ENCODE measurements around the gene LZTS2.
A peak's percentile ranks its signal among the peaks of the same experiment; 100 is the strongest.

Gene LZTS2

DNA sequence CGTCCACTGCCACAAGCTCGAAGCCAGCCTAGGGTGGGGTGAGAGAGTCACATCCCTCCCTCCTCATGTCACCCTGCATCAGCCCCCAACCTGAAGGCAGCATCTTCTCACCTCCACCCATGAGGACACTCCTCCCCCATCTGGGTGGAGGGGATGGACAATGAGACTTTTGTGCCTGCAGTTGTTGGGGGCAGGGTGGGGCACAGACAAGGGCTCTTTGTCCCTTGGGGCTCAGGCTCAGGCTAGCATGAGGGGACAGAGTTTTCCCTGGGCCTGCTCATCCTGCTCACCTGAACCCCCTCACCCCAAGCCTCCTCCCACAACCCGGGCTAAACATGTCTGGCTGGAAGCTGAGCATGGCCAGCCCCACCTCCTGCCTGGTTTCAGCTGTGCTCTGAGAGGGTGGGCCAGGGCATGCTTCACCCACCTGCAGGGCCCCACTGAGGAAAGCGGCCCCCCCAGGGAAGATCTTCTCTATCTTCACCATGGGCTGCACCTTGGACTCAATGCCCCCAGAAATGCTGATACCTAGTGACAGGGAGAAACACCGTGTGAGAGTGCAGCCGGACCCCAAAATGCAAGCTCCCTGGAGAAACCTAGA, 9.3 kb downstream of the LZTS2 start:
- H3K4me3 ChIP-seq (ENCODE audit: low read depth, low read length) = no peak overlapping the region
- DNase-seq (ENCODE audit: low read depth) = no peak
- TF ChIP-seq, protein P1, sequence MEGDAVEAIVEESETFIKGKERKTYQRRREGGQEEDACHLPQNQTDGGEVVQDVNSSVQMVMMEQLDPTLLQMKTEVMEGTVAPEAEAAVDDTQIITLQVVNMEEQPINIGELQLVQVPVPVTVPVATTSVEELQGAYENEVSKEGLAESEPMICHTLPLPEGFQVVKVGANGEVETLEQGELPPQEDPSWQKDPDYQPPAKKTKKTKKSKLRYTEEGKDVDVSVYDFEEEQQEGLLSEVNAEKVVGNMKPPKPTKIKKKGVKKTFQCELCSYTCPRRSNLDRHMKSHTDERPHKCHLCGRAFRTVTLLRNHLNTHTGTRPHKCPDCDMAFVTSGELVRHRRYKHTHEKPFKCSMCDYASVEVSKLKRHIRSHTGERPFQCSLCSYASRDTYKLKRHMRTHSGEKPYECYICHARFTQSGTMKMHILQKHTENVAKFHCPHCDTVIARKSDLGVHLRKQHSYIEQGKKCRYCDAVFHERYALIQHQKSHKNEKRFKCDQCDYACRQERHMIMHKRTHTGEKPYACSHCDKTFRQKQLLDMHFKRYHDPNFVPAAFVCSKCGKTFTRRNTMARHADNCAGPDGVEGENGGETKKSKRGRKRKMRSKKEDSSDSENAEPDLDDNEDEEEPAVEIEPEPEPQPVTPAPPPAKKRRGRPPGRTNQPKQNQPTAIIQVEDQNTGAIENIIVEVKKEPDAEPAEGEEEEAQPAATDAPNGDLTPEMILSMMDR (IDR thresholded peaks at IDR 0.05; ENCODE audit: control insufficient read depth, extremely low read depth, insufficient read depth) = no peak

DNA sequence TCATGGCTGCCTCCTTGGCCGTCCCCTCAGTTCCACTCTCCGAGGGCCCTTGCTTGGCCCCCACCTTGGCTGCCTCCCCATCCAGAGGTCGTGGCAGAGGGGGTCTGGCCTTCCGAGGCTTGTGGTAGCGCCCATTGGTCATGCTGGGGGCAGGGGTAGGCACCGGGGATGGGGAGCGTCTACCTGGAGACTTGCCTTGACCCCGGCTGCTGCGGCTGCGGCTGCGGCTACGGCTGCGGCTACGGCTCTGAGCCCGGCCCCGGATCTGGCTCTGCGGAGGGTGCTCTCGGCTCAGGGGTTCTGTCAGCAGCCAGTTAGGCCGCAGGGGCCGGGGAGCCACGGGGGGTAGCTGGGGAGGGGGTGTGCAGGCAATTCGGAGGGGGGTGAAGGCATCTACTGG, 10.7 kb downstream of the LZTS2 start:
- no peak overlapping the region for H3K4me3 ChIP-seq (ENCODE audit: low read depth, low read length)
- no peak for DNase-seq (ENCODE audit: low read depth)
- TF ChIP-seq, protein P1 (IDR thresholded peaks at IDR 0.05; ENCODE audit: control insufficient read depth, extremely low read depth, insufficient read depth) = no peak

DNA sequence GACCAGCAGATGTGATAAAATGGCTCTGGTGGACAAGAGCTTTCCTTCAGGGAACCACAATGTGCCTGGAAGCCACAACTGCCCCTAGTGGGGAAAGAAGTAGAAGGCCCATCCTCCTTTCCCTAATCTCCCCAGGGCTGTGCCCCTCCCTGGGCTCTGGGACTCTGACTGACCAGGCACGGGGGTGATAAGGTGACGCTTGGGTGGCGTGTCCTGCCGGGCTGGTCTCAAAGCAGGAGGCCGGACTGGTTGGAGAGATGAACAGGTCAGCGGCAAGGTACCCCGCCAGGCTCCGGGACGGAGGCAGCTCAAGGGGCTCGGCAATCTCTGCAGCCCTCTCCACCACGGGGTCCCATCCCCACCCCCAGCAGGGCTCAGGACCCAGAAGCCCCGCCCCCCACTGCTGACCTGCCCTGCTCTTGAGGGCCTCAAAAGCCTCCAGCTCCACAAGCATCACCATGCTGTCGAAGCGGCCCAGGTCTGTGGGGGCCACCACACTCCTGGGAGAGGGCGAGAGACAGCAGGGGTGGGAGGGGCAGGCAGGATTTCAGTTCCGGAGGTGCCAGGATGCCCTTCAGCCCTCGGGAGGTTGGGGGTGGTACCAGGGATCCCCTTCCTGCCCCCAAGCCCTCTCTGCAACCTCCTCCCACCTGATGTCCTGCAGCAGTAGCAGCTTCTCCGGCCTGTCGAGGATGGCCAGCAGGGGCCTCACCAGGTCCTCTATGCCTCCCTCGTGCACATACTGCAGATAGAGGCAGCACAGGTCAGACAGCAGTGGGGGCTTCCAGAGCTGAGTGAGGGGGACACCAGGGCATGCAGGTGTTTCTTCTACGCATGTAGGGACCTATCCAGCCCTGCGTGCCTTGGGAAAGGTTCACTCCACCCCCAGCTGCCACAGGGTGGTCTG, 12.2 kb downstream of the LZTS2 start:
- no peak overlapping the region for H3K4me3 ChIP-seq (ENCODE audit: low read depth, low read length)
- TF ChIP-seq, protein P1 (IDR thresholded peaks at IDR 0.05; ENCODE audit: control insufficient read depth, extremely low read depth, insufficient read depth) = no peak
- no peak for DNase-seq (ENCODE audit: low read depth)

DNA sequence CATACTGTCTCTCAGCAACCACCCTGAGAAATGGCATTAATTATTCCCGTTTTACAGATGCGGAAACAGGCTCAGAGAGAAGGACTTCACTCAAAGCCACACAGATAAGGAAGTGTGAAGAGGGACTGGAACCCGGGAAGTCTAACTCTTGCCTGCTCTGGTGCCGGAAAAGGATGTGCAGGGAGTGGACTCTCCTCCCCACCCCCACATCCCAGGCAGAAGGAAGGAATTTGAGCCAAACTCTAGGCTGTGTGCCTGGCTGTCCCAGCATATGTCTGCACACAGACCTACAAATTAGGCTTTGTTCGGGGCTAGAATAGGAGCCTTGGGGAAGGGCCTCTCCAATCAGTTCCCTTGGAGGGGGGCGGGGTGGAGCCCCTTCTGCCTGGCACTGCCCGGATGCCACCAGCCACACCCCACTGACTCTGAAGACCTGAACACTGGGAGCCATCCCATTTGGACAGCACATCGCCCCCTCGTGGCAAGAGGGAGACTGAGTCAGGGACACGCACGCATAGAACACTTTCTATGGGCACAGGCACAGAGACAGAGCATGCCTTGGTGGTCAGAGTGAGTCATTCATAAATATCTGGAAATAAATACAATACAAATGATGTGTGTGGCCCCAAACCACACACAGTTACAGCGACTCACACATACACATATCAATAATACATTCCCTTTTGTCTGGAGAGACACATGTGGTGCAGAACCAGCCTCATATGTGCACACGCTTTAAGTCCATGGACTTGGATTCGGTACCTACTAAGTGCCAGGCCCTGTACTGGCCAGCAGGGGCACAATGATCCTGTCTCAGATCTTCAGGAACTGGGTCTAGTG, 13.1 kb downstream of the LZTS2 start:
- no peak overlapping the region for H3K4me3 ChIP-seq (ENCODE audit: low read depth, low read length)
- TF ChIP-seq, protein P1 (IDR thresholded peaks at IDR 0.05; ENCODE audit: control insufficient read depth, extremely low read depth, insufficient read depth) = peak; percentile 65
- no peak for DNase-seq (ENCODE audit: low read depth)

DNA sequence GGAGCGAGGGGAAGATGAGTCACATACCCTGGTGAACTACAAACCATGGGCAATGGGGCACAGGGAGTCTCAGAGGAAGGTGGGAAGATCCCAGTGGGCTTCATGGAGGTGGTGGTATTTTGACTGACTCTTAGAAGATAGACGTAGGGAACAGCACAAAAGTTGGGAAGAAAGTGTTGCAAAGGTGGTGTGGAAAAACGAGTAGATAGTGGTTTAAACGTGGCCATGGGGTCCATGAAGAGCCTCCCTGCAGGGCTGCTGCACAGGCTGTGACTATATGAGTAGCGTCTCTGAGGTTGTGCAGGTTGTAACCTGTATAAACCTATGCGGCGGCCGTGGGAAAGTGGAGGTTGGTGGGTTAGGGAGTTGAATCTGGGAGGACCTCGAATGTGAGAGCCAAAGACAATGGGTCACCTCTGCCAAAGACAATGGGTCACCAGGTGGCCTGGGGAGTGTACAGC, 13.8 kb downstream of the LZTS2 start:
- TF ChIP-seq, protein P1 (IDR thresholded peaks at IDR 0.05; ENCODE audit: control insufficient read depth, extremely low read depth, insufficient read depth) = no peak
- H3K4me3 ChIP-seq (ENCODE audit: low read depth, low read length) = no peak overlapping the region
- no peak for DNase-seq (ENCODE audit: low read depth)

DNA sequence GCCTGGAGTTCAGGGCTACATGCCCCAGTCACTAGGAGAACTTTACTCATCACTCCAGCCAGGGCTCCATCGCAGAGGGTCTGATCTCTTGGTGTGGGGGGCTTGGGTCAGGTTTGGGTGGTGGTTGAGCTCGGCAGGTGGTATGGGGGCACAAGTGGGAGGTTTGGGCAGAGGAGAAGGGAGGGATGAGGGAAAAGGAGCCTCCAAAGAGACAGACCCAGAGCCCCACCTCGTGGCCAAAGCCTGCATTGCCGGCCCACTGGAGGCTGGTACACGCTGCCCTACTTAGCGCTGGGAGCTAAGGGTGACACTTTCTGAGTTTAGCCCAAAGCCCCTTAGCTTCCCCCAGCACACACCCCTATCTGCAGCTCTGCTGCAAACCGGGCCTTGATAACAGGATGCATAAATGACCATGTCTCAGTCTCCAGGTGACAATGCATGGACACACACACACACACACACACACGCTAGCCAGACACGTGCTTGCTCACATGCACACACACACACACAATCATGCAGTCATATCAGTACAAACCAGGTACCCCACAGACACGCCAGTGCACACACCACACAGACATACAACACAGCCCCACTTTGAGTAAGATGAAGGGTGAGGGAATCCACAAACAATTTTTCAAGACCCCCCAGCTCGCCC, 14.7 kb downstream of the LZTS2 start:
- no peak for DNase-seq (ENCODE audit: low read depth)
- TF ChIP-seq, protein P1 (IDR thresholded peaks at IDR 0.05; ENCODE audit: control insufficient read depth, extremely low read depth, insufficient read depth) = peak; percentile 50
- no peak overlapping the region for H3K4me3 ChIP-seq (ENCODE audit: low read depth, low read length)

Measured in LNCaP clone FGC (cell line).